Right cardiac atrium (tissue), 5 donors: ENCODE measurements around the gene SNAP29. TPM values are rescaled to one million over a fixed set of nuclear protein-coding genes. Genes with fewer than 3 reads are reported as not detected.
"Not testable (repeated sequence)": the region's sequence is repeated elsewhere in the genome, so short reads cannot be mapped to it uniquely, and the experiment has no call there.

Experiments
- ATAC-seq, 2 donors: fragments of 200-7000 bp; cut with Tn5 transposase; one replicate each; pipeline versions ENCODE4 v1.8.0 to v1.9.1; 2020; ENCODE audit warnings: moderate library complexity in 2 of 2, mild to moderate bottlenecking in 1 of 2
- DNase-seq, 3 donors: peaks; one replicate each; pipeline ENCODE4 v3.0.0-alpha.2; 2020
- H3K27ac ChIP-seq: one replicate; pipeline ENCODE4 v1.5.1; 2013; ENCODE audit warnings: mild to moderate bottlenecking, low read length, control low read depth, moderate library complexity
- H3K27me3 ChIP-seq: one replicate; pipeline ENCODE4 v1.6.1; 2013; ENCODE audit not compliant: control insufficient read depth, insufficient read depth
- H3K4me1 ChIP-seq: one replicate; pipeline ENCODE4 v1.6.1; 2013; ENCODE audit warnings: low read length; ENCODE audit not compliant: control insufficient read depth, insufficient read depth
- H3K4me3 ChIP-seq: one replicate; pipeline ENCODE4 v1.5.1; 2013; ENCODE audit warnings: low read length, control low read depth
- H3K9me3 ChIP-seq: one replicate; pipeline ENCODE4 v1.6.1; 2013; ENCODE audit warnings: low read length; ENCODE audit not compliant: control insufficient read depth
- WGBS: extraction: QIAGEN DNeasy Blood & Tissue Kit; methylation state at CpG from one replicate; pipeline ENCODE4 v1.1.7; 2013; 5-methylcytosine and 5-hydroxymethylcytosine counted together
- intact Hi-C, 4 donors: fragments of 100-400 bp; cut with DNase I; formaldehyde crosslinking; loops; one replicate each; pipeline versions ENCODE4 v1.11.0 to v1.14.0; 2022 to 2023
- polyA plus RNA-seq: library from polyadenylated mRNA; stranded (reverse); fragments of 200-250 nt; gene quantifications from one replicate; pipeline ENCODE4 v1.2.3, GENCODE V29; 2013
- total RNA-seq, 4 donors: library from RNA; stranded (reverse); fragmentation: NEBNext Ultra II Directional; extraction: Animal tissue kit (Norgen Biotek cat#: 25700); gene quantifications; one replicate each; pipeline ENCODE4 v1.2.1, GENCODE V29; 2021
- donor health status: healthy with polysubstance abuse.
- donor health status: DM: no; HTN: yes; CAD: no.
- donor health status: DM: no; HTN: no; CAD: no.
- donor health status: DM: no; HTN: yes; CAD: no; lungs with severe emphysema.
- donor health status: DM: yes; HTN: yes; CAD: no.

The SNAP29 gene
- total and polyA plus RNA-seq, 5 donors = 18.8 to 27.8 (median 26.1) TPM

DNA sequence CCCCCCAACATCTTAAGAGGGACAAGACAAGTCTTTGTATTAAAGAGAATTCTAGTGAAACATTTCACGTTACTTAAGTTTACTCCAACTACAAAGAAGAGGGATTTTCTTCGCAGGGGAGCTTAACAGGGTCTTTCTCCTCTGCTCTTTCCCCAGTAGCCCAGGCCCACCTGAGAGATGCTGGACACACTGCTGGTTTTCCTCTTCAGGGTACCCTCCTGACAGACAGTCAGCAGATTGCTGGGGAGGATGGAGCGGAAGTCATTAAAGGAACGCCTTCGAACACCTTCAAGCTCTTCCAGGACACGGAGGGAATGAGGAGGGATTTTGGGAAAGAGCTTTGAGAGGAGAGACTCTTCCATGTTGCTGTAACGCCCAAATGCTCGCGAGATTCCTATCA lies 39.3 kb upstream of the SNAP29 start:
- H3K9me3 ChIP-seq = no peaks in the 10 kb centered on the region
- no peaks in the 10 kb centered on the region for H3K4me1 ChIP-seq
- ATAC-seq (no peak), DNase-seq (no peak)
- H3K4me3 ChIP-seq = no peak overlapping the region
- no peaks in the 10 kb centered on the region for H3K27me3 ChIP-seq
- intact Hi-C loops = no loop called here
- 94% methylated on average over 9 of the region's 9 CpGs for WGBS
- H3K27ac ChIP-seq = no peak overlapping the region

DNA sequence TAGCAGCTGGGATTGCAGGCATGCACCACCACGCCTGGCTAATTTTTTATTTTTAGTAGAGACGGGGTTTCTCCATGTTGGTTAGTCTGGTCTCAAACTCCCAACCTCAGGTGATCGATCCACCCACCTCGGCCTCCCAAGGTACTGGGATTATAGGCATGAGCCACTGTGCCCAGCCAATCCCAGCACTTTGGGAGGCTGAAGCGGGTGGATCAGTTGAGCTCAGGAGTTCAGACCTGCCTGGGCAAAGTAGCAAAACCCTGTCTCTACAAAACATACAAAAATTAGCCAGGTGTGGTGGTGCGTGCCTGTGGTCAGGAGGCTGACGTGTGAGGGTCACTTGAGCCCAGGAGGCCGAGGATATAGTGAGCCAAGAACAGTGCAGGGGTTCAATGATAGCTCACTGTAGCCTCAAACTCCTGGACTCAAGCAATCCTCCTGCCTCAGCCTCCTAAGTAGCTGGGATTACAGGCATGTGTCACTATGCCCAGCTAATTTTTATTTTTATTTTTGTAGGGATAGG lies 37.0 kb upstream of the SNAP29 start:
- H3K9me3 ChIP-seq, H3K4me3 ChIP-seq, H3K4me1 ChIP-seq, DNase-seq, H3K27me3 ChIP-seq, ATAC-seq, intact Hi-C loops, H3K27ac ChIP-seq: not testable (repeated sequence)
- WGBS = 96% methylated on average over 8 of the region's 8 CpGs

DNA sequence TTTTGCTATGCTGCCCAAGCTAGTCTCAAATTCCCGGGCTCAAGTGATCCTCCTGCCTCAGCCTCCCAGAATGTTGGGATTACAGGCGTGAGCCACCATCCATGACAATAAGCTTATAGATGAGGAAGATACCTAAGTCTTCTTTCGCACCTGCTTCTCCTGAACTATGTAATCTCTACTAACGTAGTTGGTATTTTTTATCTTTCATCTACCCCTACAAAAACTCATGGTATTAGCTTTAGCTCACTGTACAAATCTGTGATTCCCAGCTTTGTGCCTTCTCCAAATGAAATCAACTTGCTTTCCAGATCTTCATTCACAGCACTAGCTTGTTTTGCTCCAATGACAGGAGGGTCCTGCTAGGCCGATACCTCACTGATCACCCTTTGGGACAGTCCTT lies 36.6 kb upstream of the SNAP29 start:
- DNase-seq = no peak
- no peaks in the 10 kb centered on the region for H3K4me1 ChIP-seq
- no peaks in the 10 kb centered on the region for H3K9me3 ChIP-seq
- H3K27me3 ChIP-seq = no peaks in the 10 kb centered on the region
- no peak overlapping the region for H3K27ac ChIP-seq
- no peak for ATAC-seq
- 95% methylated on average over 5 of the region's 5 CpGs for WGBS
- H3K4me3 ChIP-seq = no peak overlapping the region
- intact Hi-C loops = no loop called here

DNA sequence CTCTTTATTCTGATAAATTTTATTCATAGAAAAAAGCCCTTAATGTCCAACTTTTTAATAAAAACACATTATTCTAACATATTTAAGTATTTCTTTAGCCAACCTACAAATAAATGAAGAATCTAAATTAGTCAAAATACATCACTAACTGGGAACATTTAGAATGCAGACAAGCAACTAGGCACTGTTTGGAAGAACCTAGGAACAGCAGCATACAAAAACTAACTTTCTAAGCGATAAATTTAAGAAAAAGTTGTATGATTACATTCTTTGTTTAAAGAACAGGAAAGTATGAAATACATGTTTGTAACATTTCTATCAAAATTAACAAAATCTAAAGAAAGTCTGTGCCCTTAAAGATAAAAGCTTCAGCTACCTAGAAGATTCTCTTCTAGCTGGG lies 35.5 kb upstream of the SNAP29 start:
- WGBS = 96% methylated on average over 1 of the region's 1 CpG

DNA sequence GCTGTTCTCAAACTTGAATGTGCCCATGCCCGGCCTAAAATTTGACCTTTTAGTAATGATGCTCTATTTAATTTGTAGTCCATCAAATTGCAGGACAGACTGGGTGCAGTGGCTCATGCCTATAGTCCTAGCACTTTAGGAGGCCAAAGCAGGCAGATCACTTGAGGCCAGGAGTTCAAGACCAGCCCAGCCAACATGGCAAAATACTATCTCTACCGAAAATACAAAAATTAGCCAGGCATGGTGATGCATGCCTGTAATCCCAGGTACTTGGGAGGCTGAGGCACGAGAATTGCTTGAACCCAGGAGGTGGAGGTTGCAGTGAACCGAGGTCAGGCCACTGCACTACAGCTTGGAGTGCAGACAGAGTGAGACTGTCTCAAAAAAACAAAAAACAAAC lies 33.6 kb upstream of the SNAP29 start:
- ATAC-seq, DNase-seq, H3K27ac ChIP-seq, H3K4me1 ChIP-seq, H3K27me3 ChIP-seq, intact Hi-C loops, H3K4me3 ChIP-seq, H3K9me3 ChIP-seq: not testable (repeated sequence)
- 95% methylated on average over 4 of the region's 4 CpGs for WGBS

More for the DNA sequence above, 35.5 kb upstream of the SNAP29 start:
- no peak for ATAC-seq
- no peaks in the 10 kb centered on the region for H3K27me3 ChIP-seq
- no peak overlapping the region for H3K4me3 ChIP-seq
- H3K9me3 ChIP-seq = no peaks in the 10 kb centered on the region
- H3K4me1 ChIP-seq = no peaks in the 10 kb centered on the region
- intact Hi-C loops = no loop called here
- DNase-seq = no peak
- H3K27ac ChIP-seq = no peak overlapping the region

DNA sequence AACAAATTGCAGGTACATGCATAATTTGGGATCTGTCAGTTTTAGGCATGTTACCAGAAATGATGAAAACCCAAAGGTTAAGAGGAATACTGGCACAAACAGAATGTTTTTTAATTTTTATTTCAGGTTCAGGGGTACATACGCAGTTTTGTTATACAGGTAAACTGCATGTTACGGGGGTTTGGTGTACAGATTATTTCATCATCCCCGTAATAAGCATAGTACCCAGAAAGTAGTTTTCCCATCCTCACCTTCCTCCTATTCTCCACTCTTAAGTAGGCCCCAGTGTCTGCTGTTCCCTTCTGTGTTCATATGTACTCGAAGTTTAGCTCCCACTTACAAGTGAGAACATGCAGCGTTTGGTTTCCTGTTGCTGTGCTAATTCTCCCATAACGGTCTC lies 33.2 kb upstream of the SNAP29 start:
- no peaks in the 10 kb centered on the region for H3K4me1 ChIP-seq
- H3K27me3 ChIP-seq = no peaks in the 10 kb centered on the region
- WGBS = 90% methylated on average over 6 of the region's 6 CpGs
- H3K27ac ChIP-seq = no peak overlapping the region
- intact Hi-C loops = no loop called here
- ATAC-seq (no peak), DNase-seq (no peak)
- no peak overlapping the region for H3K4me3 ChIP-seq
- H3K9me3 ChIP-seq = no peaks in the 10 kb centered on the region

DNA sequence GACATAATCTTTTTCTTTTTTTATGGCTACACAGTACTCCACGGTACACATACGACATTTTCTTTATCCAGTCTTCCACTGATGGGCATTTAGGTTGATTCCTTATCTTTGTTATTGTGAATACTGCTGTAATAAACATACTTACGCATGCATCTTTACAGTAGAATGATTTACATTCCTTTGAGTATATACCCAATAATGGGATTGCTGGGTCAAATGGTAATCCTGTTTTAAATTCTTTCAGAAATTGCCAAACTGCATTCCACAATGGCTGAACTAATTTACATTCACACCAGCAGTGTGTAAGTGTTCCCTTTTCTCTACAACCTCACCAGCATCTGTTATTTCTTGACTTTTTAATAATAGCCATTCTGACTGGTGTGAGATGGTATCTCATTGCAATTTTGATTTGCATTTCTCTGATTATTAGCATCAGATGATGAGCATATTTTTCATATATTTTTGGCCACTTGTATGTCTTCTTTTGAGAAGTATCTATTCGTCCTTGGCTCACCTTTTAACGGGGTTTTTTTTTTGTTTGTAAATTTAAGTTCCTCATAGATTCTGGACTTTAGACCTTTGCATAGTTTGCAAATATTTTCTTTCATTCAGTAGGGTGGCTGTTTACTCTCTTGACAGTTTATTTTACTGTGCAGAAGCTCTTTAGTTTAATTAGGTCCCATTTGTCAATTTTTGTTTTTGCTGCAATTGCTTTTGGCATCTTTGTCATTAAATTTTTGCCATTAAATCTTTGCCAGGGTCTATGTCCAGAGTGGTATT lies 32.2 kb upstream of the SNAP29 start:
- H3K4me1 ChIP-seq, ATAC-seq, intact Hi-C loops, H3K4me3 ChIP-seq, H3K9me3 ChIP-seq, H3K27ac ChIP-seq, DNase-seq, H3K27me3 ChIP-seq: not testable (repeated sequence)
- WGBS = 97% methylated on average over 5 of the region's 5 CpGs

DNA sequence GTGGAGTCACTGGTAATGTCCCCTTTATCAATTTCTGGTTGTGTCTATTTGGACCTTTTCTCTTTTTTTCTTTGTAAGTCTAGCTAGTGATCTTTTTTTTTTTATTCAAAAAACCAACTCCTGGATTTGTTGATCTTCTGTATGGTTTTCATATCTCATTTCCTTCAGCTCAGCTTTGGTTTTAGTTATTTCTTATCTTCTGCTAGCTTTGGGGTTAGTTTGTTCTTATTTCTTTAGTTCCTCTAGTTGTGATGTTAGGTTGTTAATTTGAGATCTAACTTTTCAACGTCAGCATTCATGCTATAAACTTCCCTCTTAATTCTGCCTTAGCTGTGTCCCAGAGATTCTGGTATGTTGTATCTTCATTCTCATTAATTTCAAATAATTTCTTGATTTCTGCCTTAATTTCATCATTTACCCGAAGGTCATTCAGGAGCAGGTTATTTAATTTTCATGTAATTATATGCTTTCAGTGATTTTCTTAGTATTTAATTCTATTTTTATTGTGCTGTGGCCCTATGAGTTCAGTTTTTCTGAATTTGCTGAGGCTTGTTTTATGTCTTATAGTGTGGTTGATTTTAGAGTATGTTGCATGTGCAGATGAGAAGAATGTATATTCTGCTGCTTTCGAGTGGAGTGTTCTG lies 29.2 kb upstream of the SNAP29 start:
- WGBS = 91% methylated on average over 3 of the region's 3 CpGs
- Histone ChIP-seq H3K4me1 (no peaks in the 10 kb centered on the region), H3K27ac (no peak overlapping the region), H3K9me3 (no peaks in the 10 kb centered on the region), H3K4me3 (no peak overlapping the region), H3K27me3 (no peaks in the 10 kb centered on the region)
- no peak for DNase-seq
- intact Hi-C loops = no loop called here
- ATAC-seq = no peak

DNA sequence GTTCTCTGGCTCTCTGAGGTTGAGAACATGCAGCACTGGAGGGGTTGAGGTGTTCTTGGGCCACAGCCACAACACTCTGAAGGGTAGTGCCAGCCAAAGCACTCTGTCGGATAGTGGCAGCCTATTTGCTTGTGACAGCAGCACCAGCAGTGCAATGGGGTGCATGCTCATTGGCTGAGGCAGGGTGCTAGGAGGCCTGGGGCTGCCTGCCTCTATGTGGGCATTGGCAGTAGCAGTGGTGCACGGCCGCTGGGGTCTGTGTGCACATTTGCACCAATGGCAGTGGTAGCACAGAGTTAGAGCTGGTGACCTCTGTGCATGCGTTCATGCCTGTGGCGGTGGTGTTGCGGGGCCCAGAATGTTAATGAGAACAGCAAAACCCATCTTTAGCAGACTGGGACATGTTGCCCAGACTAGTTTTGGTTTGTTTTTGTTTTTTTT lies 25.6 kb upstream of the SNAP29 start:
- ATAC-seq = peak in 1 of 2 donors; percentile 64
- intact Hi-C loops = no loop called here
- Histone ChIP-seq H3K27me3 (no peaks in the 10 kb centered on the region), H3K9me3 (no peaks in the 10 kb centered on the region), H3K4me3 (no peak overlapping the region), H3K4me1 (no peaks in the 10 kb centered on the region), H3K27ac (no peak overlapping the region)
- WGBS = 93% methylated on average over 6 of the region's 6 CpGs
- peak in 2 of 3 donors; percentile 56 to 58 for DNase-seq

DNA sequence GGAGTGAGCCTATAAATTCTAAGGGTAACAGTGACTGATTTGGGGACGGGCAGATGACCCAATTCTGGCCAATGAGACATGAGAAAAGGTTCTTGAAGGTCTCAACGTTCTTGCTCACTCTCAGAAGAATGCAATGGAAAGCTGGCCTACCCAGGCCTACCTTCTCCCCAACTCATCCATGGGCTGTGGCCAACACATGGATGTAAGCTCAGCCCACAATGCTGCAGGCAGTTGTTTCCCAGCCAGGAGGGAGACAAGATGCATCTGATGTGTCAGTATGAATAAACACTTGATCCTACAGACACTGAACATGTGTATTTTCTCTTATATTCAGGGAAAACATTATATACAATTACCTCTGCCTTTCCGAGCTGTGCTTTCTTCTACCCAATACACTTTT lies 24.6 kb upstream of the SNAP29 start:
- WGBS = 92% methylated on average over 3 of the region's 3 CpGs
- intact Hi-C loops = no loop called here
- H3K4me3 ChIP-seq = no peak overlapping the region
- no peak for ATAC-seq
- H3K9me3 ChIP-seq = no peaks in the 10 kb centered on the region
- H3K27me3 ChIP-seq = no peaks in the 10 kb centered on the region
- DNase-seq = no peak
- H3K4me1 ChIP-seq = no peaks in the 10 kb centered on the region
- H3K27ac ChIP-seq = no peak overlapping the region

DNA sequence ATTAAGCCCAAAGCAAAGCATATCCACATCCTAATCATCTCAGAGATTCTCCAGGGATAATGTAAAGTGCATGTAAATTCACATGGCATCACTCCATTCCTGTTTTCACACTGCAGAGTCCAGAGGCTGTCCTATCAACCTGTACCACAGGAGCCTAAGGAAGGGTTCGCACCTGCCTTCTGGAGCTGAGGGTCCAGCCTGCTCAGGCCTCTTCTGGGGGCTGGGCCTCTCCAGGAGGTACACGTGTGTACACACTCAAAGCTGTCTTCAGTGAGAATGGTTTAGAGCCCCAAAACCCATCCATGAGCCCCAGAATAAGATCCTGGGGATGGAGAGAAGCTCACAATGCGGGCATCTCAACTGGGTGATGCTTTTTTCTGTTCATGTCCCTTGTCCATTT lies 24.1 kb upstream of the SNAP29 start:
- Histone ChIP-seq H3K9me3 (no peaks in the 10 kb centered on the region), H3K27me3 (no peaks in the 10 kb centered on the region), H3K4me3 (no peak overlapping the region), H3K27ac (no peak overlapping the region), H3K4me1 (no peaks in the 10 kb centered on the region)
- DNase-seq (no peak), ATAC-seq (no peak)
- 95% methylated on average over 3 of the region's 3 CpGs for WGBS
- intact Hi-C loops = no loop called here
